ENCODE measurements around the gene WDR7. TPM values are rescaled to one million over a fixed set of nuclear protein-coding genes. Genes with fewer than 3 reads are reported as not detected.
A peak's percentile ranks its signal among the peaks of the same experiment; 100 is the strongest.

The WDR7 gene
- total and polyA plus RNA-seq, 2 experiments from 2014 or later: 7.0 to 14.8 TPM

- Mint-ChIP-seq H3K27me3 (ENCODE audit: insufficient read depth, low read depth, poor library complexity) (no peaks in the 10 kb centered on the region), H3K9me3 (no peaks in the 10 kb centered on the region), H3K36me3 (ENCODE audit: low read depth) (no peaks in the 10 kb centered on the region), H3K27ac (peak overlapping the region; percentile 55; the same call in 1 of the 2 replicates), H3K4me3 (no peak overlapping the region), H3K4me1 (no peaks in the 10 kb centered on the region)
- no peaks in the 10 kb centered on the region for H3K4me1 ChIP-seq (ENCODE audit: insufficient read depth)
- H3K27me3 ChIP-seq (ENCODE audit: insufficient read depth): no peaks in the 10 kb centered on the region
- TF ChIP-seq NANOG (IDR thresholded peaks at IDR 0.05; ENCODE audit: borderline replicate concordance) (no peak), ZNF331 (CRISPR knock-in tag; IDR thresholded peaks at IDR 0.05; ENCODE audit: low read depth) (no peak), STAT1 (IDR thresholded peaks at IDR 0.05; ENCODE audit: unreplicated experiment) (no peak), CREB1 (CRISPR knock-in tag; IDR thresholded peaks at IDR 0.05; ENCODE audit: low read depth) (no peak), ZNF114 (CRISPR knock-in tag; IDR thresholded peaks at IDR 0.05) (no peak), JUNB (IDR thresholded peaks at IDR 0.05; ENCODE audit: unreplicated experiment) (no peak), REST (IDR thresholded peaks at IDR 0.05; ENCODE audit: unreplicated experiment) (no peak), ZNF462 (CRISPR knock-in tag; IDR thresholded peaks at IDR 0.05) (no peak), ETS1 (IDR thresholded peaks at IDR 0.05) (no peak), EZH2 (IDR thresholded peaks at IDR 0.05; ENCODE audit: low read depth, unreplicated experiment) (no peak), EZH2phosphoT487 (IDR thresholded peaks at IDR 0.05; ENCODE audit: unreplicated experiment) (no peak), POLR2AphosphoS5 (IDR thresholded peaks at IDR 0.05; ENCODE audit: low read depth) (no peak)
- no peaks in the 10 kb centered on the region for H3K36me3 ChIP-seq (ENCODE audit: insufficient read depth)
- DNase-seq (ENCODE audit: low spot score) (no peak), ATAC-seq (no peak)
- no peaks in the 10 kb centered on the region for H4K20me1 ChIP-seq (replicated peaks; ENCODE audit: insufficient read depth)
- no peaks in the 10 kb centered on the region for H3K9me2 ChIP-seq (ENCODE audit: insufficient read depth)
- H3K27ac ChIP-seq (ENCODE audit: low read depth): no peak overlapping the region
- H3K4me2 ChIP-seq: no peak overlapping the region
- no peak overlapping the region for H2AFZ ChIP-seq
- H3K4me3 ChIP-seq: no peak overlapping the region
- no peaks in the 10 kb centered on the region for H3K79me2 ChIP-seq (replicated peaks; ENCODE audit: insufficient read depth)
- no peaks in the 10 kb centered on the region for H3F3A ChIP-seq (replicated peaks; ENCODE audit: low read depth)
Observed at GRCh38 chr18:56812674-56813073, 161.5 kb downstream of the WDR7 start.
